CD8-positive, alpha-beta memory T cell (primary cell): Measurements from ENCODE around the gene UBE3B. TPM values are rescaled to one million over a fixed set of nuclear protein-coding genes. Genes with fewer than 3 reads are reported as not detected.

Source experiments
- CTCF ChIA-PET: fragments of 350-600 bp; sonication (Branson Sonifier 250); formaldehyde crosslinking; loops from one replicate; lab custom pipeline; 2021; ENCODE audit warnings: antibody characterized with exemption; lab: Charles Lee
- POLR2A ChIA-PET: fragments of 350-600 bp; sonication (Branson Sonifier 250); formaldehyde crosslinking; loops from one replicate; lab custom pipeline; 2021; ENCODE audit warnings: antibody characterized with exemption; lab: Charles Lee
- DNase-seq, 5 donors: peaks; one replicate each; pipeline versions ENCODE4 v3.0.0 to v3.0.0-alpha.2; 2020 to 2022; ENCODE audit warnings: mixed read lengths in 1 of 5
- H3K27ac ChIP-seq: one replicate; pipeline ENCODE4 v1.7.0; 2013; ENCODE audit warnings: low read depth, mild to moderate bottlenecking, low read length, moderate library complexity
- H3K27me3 ChIP-seq: 2 replicates; pipeline ENCODE4 v1.7.0; 2013; ENCODE audit warnings: low read length, mild to moderate bottlenecking; ENCODE audit not compliant: insufficient read depth, poor library complexity, severe bottlenecking
- H3K36me3 ChIP-seq: 2 replicates; pipeline ENCODE4 v1.7.0; 2013; ENCODE audit warnings: mild to moderate bottlenecking, low read length, moderate library complexity; ENCODE audit not compliant: insufficient read depth
- H3K4me1 ChIP-seq: 2 replicates; pipeline ENCODE4 v1.7.0; 2013; ENCODE audit warnings: mild to moderate bottlenecking, low read length, moderate library complexity; ENCODE audit not compliant: insufficient read depth
- H3K4me3 ChIP-seq: 2 replicates; pipeline ENCODE4 v1.7.0; 2013; ENCODE audit warnings: mild to moderate bottlenecking, low read length
- H3K9me3 ChIP-seq: 2 replicates; pipeline ENCODE4 v1.7.0; 2013; ENCODE audit warnings: mild to moderate bottlenecking, low read length
- H3K27ac Mint-ChIP-seq, 8 donors: one replicate each; pipeline ENCODE4 v1.8.0; 2020 to 2021; ENCODE audit warnings: mixed read lengths in 8 of 8, mild to moderate bottlenecking in 6 of 8, inconsistent platforms in 3 of 8, moderate library complexity in 3 of 8
- H3K27me3 Mint-ChIP-seq, 2 donors: one replicate each; pipeline ENCODE4 v1.8.0; 2020 to 2021; ENCODE audit warnings: mixed read lengths in 2 of 2, mild to moderate bottlenecking in 1 of 2, moderate library complexity in 1 of 2
- H3K36me3 Mint-ChIP-seq, 3 donors: one replicate each; pipeline ENCODE4 v1.8.0; 2020 to 2021; ENCODE audit warnings: mixed read lengths in 3 of 3, inconsistent platforms in 1 of 3, mild to moderate bottlenecking in 1 of 3
- H3K4me1 Mint-ChIP-seq, 3 donors: one replicate each; pipeline ENCODE4 v1.8.0; 2020 to 2021; ENCODE audit warnings: mixed read lengths in 3 of 3, inconsistent platforms in 1 of 3, mild to moderate bottlenecking in 1 of 3
- H3K4me3 Mint-ChIP-seq, 7 donors: one replicate each; pipeline ENCODE4 v1.8.0; 2020 to 2021; ENCODE audit warnings: mixed read lengths in 7 of 7, mild to moderate bottlenecking in 6 of 7, moderate library complexity in 4 of 7, inconsistent platforms in 2 of 7
- H3K9me3 Mint-ChIP-seq, 5 donors: one replicate each; pipeline ENCODE4 v1.8.0; 2020 to 2022; ENCODE audit warnings: mixed read lengths in 5 of 5, mild to moderate bottlenecking in 3 of 5, moderate library complexity in 2 of 5, inconsistent platforms in 1 of 5
- polyA plus RNA-seq: library from polyadenylated mRNA; unstranded; fragments of 300-500 nt; fragmentation: Illumina TruSeq; gene quantifications from one replicate; pipeline ENCODE4 v1.2.3, GENCODE V29; 2021
- total RNA-seq, 2 experiments: library from RNA; stranded (reverse); gene quantifications; one replicate each; pipeline ENCODE4 v1.2.3, GENCODE V29; 2021

The UBE3B gene
- total and polyA plus RNA-seq, 3 experiments from 2014 or later, result 20.8 to 40.2 (median 38.3) TPM

DNA sequence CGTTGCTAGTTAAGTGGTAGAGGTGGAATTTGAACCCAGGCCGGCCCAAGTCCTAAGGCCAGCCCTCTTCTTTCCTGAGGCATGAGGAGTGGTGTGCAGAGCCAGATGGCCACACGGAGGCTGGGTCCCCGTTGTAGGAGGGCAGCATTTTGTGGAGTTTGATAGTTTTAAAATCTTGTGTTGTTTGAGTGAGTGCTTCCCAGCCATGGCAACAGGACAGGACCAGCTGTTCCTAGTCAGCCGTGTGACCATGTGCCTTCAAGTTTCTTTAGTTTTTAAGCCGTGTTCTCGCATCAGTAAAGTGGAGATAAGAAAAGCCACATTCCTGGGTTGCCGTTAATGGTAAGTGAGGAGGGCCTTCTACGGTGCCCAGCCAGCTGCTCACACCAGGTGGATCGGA is 44.4 kb downstream of the UBE3B start:
- Histone ChIP-seq H3K27ac (no peak overlapping the region), H3K4me3 (no peak overlapping the region), H3K4me1 (no peaks in the 10 kb centered on the region), H3K36me3 (peaks cover 58% of the 10 kb centered on the region), H3K9me3 (no peaks in the 10 kb centered on the region), H3K27me3 (no peaks in the 10 kb centered on the region)
- POLR2A ChIA-PET, result no interaction called here
- no peak overlapping the region for H3K4me3 Mint-ChIP-seq
- peaks cover 0 to 5% (median 0%) of the 10 kb centered on the region in 3 donors for H3K4me1 Mint-ChIP-seq
- CTCF ChIA-PET, result no interaction called here
- no peaks in the 10 kb centered on the region for H3K9me3 Mint-ChIP-seq
- H3K27ac Mint-ChIP-seq, result no peak overlapping the region
- H3K36me3 Mint-ChIP-seq, result peaks cover 13 to 97% (median 37%) of the 10 kb centered on the region in 3 donors
- no peak for DNase-seq
- H3K27me3 Mint-ChIP-seq, result peaks cover 0 to 2% of the 10 kb centered on the region in 2 donors

DNA sequence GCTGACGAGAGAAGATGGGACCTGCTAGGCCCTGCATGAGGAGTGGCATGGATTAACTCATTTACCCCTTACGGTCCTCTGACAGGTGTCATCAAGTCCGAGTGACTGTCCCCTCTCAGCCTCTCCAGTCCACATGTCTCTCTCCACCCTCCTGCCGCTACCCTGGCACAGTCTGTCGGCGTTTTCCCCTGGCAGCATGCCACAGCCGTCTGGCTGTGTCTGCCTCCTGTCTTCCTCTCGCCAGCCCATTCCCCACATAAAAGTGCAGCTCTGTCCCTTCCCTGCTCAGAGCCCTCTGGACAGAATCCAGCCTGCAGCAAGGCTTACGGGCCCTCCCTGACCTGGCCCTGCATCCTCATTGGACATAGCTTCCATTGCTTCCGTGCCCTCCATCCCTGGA is 45.6 kb downstream of the UBE3B start:
- H3K27ac ChIP-seq, result no peak overlapping the region
- Mint-ChIP-seq H3K27ac (peak overlapping the region in 1 of 8 donors; percentile 23), H3K9me3 (no peaks in the 10 kb centered on the region), H3K4me1 (peaks cover 0 to 5% (median 0%) of the 10 kb centered on the region in 3 donors), H3K4me3 (no peak overlapping the region), H3K36me3 (peaks cover 12 to 96% (median 31%) of the 10 kb centered on the region in 3 donors), H3K27me3 (peaks cover 0 to 2% of the 10 kb centered on the region in 2 donors)
- no peaks in the 10 kb centered on the region for H3K27me3 ChIP-seq
- H3K9me3 ChIP-seq, result no peaks in the 10 kb centered on the region
- DNase-seq, result no peak
- ChIA-PET CTCF (interaction anchor here (0.8 kb wide), 1 partner anchor 75 kb away, joined by 3 read pairs; no protein-coding TSS in a partner anchor), POLR2A (no interaction called here)
- H3K4me1 ChIP-seq, result no peaks in the 10 kb centered on the region
- H3K4me3 ChIP-seq, result no peak overlapping the region
- H3K36me3 ChIP-seq, result peaks cover 50% of the 10 kb centered on the region

DNA sequence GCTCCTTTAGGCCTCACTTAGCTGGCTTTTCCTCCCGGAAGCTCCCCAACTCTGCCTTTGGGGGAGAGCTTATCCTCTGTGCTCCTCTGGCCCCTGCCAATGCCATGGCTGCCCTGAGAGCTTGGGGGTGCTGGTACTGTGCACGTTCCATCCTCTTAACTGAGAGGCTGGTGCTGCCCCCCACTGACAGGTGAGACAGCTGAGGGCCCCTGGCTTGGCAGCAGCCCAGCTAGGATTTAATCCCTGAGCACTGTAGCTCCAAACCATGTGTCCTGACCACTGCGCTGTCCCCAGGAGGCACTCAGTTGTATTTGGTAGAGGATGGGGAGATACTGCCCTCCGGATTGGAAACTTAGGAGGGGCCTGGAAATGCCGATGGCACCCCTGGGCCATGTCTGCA is 46.1 kb downstream of the UBE3B start:
- DNase-seq, result no peak
- H3K27me3 Mint-ChIP-seq, result peaks cover 0 to 2% of the 10 kb centered on the region in 2 donors
- no peak overlapping the region for H3K27ac Mint-ChIP-seq
- ChIA-PET CTCF (interaction anchor here (0.8 kb wide), 1 partner anchor 74 kb away, joined by 3 read pairs; no protein-coding TSS in a partner anchor), POLR2A (no interaction called here)
- Histone ChIP-seq H3K36me3 (peaks cover 48% of the 10 kb centered on the region), H3K27me3 (no peaks in the 10 kb centered on the region), H3K27ac (no peak overlapping the region), H3K9me3 (no peaks in the 10 kb centered on the region), H3K4me1 (no peaks in the 10 kb centered on the region), H3K4me3 (no peak overlapping the region)
- H3K9me3 Mint-ChIP-seq, result no peaks in the 10 kb centered on the region
- peaks cover 8 to 96% (median 28%) of the 10 kb centered on the region in 3 donors for H3K36me3 Mint-ChIP-seq
- peaks cover 0 to 3% (median 0%) of the 10 kb centered on the region in 3 donors for H3K4me1 Mint-ChIP-seq
- no peak overlapping the region for H3K4me3 Mint-ChIP-seq

DNA sequence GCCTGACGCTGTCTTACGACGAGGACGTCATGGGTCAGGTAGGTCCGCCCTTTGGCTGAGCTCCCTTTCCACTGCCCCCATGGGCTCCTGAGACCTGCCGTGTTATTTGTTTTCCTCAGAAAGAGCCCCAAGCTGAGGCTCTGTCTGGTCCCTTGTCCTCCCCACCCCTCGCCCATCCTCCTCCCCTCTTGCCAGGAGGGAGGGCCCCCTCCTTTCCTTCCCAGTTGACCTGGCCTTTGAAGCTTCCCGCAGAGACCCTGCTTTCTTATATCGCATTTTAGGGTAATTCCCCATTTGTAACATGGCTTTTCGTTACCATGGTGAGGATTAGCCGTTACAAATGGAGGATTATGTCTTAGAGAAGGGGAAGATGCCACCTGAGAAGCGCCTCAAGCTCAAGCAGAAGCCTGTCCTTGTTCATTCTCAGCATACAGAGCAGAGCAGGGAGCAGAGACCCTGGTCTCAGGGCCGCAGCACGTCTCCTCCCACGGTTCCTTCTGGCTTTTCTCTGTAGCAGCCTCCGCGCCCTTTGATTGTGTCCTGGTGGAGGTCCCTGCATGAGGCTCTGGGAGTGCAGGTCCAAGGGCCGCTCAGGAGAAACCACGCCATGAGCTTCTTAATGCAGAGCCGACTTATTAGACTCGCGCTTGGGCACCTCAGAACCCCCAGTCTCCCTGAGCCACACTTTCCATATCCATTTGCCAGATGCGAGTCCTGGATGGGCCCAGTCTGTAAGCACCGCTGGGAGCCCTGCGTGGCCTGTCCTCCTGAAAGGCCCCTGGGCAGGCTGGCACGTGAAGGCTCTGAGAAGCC is 47.2 kb downstream of the UBE3B start:
- Histone ChIP-seq H3K36me3 (peaks cover 37% of the 10 kb centered on the region), H3K4me1 (no peaks in the 10 kb centered on the region), H3K27me3 (no peaks in the 10 kb centered on the region), H3K9me3 (no peaks in the 10 kb centered on the region), H3K27ac (no peak overlapping the region), H3K4me3 (no peak overlapping the region)
- no peaks in the 10 kb centered on the region for H3K4me1 Mint-ChIP-seq
- no peak overlapping the region for H3K4me3 Mint-ChIP-seq
- no peak for DNase-seq
- ChIA-PET POLR2A (no interaction called here), CTCF (interaction anchor here (1.8 kb wide), 1 partner anchor 321 kb away, joined by 4 read pairs; no protein-coding TSS in a partner anchor)
- H3K9me3 Mint-ChIP-seq, result no peaks in the 10 kb centered on the region
- peaks cover 2 to 92% (median 24%) of the 10 kb centered on the region in 3 donors for H3K36me3 Mint-ChIP-seq
- peaks cover 0 to 2% of the 10 kb centered on the region in 2 donors for H3K27me3 Mint-ChIP-seq
- no peak overlapping the region for H3K27ac Mint-ChIP-seq

DNA sequence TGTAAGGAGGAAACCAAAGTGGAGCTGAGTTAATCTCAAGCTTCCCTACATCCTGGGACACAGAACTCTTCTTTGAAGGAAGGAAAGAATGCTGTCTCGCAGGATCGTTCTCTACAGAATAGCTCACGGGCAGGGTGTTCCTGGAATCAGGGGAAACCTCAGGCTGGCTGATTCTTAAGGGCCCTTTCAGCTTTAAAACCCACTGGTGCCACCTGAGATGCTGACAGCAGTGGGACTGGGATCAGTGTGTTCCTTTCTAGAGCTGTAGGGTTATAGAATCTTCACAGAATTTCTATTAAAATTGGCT is 47.8 kb downstream of the UBE3B start:
- no peaks in the 10 kb centered on the region for H3K9me3 Mint-ChIP-seq
- peaks cover 32% of the 10 kb centered on the region for H3K36me3 ChIP-seq
- peaks cover 0 to 2% of the 10 kb centered on the region in 2 donors for H3K27me3 Mint-ChIP-seq
- peaks cover 0 to 92% (median 25%) of the 10 kb centered on the region in 3 donors for H3K36me3 Mint-ChIP-seq
- no peaks in the 10 kb centered on the region for H3K4me1 Mint-ChIP-seq
- POLR2A ChIA-PET, result no interaction called here
- H3K27me3 ChIP-seq, result no peaks in the 10 kb centered on the region
- DNase-seq, result no peak
- H3K27ac Mint-ChIP-seq, result no peak overlapping the region
- H3K27ac ChIP-seq, result no peak overlapping the region
- no peaks in the 10 kb centered on the region for H3K4me1 ChIP-seq
- no peak overlapping the region for H3K4me3 ChIP-seq
- H3K4me3 Mint-ChIP-seq, result no peak overlapping the region
- CTCF ChIA-PET, result interaction anchor here (1.8 kb wide), 1 partner anchor 320 kb away, joined by 4 read pairs; no protein-coding TSS in a partner anchor
- no peaks in the 10 kb centered on the region for H3K9me3 ChIP-seq

DNA sequence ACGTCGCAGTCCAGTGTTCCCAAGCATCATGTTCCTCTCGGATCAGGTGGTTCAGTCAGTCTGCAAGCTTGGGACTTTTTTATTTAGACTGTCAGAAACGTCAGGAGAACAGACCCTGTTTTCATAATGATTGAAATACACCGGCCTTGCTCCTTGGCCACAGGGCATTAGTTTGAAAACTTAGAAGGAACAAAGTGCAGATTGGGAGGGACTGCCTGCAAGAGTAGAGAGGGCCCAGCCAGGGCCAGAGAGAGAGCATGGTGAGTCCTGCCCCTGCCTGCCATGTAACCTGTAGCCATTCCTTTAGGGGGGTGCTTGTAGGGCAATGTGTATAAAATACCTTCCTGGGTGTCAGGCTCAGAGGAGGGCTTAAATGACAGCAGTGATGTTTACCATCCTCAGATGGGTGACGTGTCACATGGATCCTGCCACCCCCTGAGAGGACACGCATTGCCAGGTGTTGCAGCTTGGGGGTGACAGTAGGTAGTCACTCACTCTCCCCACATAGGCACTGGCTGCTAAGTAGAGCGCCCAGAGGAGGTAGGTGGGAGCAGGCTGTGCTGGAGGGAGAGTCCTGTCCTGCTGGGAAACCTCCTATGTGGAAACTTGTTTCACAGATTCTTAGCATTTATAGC is 50.2 kb downstream of the UBE3B start:
- POLR2A ChIA-PET, result no interaction called here
- Histone ChIP-seq H3K27ac (no peak overlapping the region), H3K36me3 (peaks cover 26% of the 10 kb centered on the region), H3K4me1 (no peaks in the 10 kb centered on the region), H3K9me3 (no peaks in the 10 kb centered on the region), H3K4me3 (no peak overlapping the region), H3K27me3 (no peaks in the 10 kb centered on the region)
- no peaks in the 10 kb centered on the region for H3K9me3 Mint-ChIP-seq
- H3K4me3 Mint-ChIP-seq, result no peak overlapping the region
- no peaks in the 10 kb centered on the region for H3K4me1 Mint-ChIP-seq
- no peak for DNase-seq
- H3K27ac Mint-ChIP-seq, result peak overlapping the region in 4 of 8 donors; percentile 6 to 55 (median 22)
- peaks cover 0 to 2% of the 10 kb centered on the region in 2 donors for H3K27me3 Mint-ChIP-seq
- CTCF ChIA-PET, result interaction anchor here (1.1 to 1.3 kb wide), 2 partner anchors 70 to 248 kb away, joined by 3 read pairs; no protein-coding TSS in a partner anchor
- peaks cover 0 to 91% (median 13%) of the 10 kb centered on the region in 3 donors for H3K36me3 Mint-ChIP-seq

DNA sequence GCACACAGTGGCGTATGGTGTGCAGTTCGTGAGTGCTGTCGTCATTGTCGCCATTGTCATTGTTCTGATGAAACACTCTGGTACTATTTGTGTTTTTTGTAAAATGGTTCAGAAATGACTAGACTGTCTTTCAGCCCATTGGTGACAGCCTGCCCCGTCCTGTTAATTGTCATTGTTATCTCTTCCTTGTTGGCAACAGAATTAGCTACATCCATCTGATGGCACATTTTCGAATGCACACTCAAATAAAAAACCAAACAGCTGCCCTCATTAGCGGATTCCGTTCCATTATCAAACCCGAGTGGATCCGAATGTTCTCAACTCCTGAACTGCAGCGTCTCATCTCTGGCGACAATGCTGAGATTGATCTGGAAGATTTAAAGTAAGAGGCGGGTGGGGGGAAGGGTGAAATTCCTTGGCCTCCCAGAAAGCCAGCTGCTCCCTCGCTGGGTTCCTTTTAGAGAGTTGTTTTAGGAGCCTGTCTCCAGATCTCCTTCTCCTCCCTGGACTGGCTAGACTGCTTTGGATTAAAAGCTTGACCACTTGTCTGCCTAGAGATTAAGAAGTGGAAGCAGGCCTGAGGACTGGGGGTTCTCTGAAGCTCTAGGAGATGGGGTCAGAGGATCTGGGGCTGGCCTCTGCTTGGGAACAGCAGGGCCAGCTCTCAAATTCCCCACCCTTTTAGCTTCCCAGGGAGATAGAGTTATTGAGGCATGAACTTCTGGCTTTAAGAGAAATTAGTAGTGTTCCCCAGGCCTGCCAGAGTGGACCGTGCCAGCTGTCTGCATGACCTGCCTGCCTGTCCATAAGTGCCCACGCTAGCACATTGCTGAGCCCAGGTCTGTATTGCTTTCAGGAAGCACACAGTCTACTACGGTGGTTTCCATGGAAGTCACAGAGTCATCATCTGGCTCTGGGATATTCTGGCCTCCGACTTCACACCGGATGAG is 52.5 kb downstream of the UBE3B start:
- Histone ChIP-seq H3K9me3 (no peaks in the 10 kb centered on the region), H3K4me3 (no peak overlapping the region), H3K4me1 (no peaks in the 10 kb centered on the region), H3K27me3 (no peaks in the 10 kb centered on the region), H3K27ac (no peak overlapping the region), H3K36me3 (peaks cover 25% of the 10 kb centered on the region)
- Mint-ChIP-seq H3K4me3 (no peak overlapping the region), H3K9me3 (no peaks in the 10 kb centered on the region), H3K27me3 (peaks cover 0 to under 1% of the 10 kb centered on the region in 2 donors), H3K27ac (no peak overlapping the region), H3K36me3 (peaks cover 0 to 91% (median 13%) of the 10 kb centered on the region in 3 donors), H3K4me1 (no peaks in the 10 kb centered on the region)
- ChIA-PET POLR2A (no interaction called here), CTCF (interaction anchor here (0.7 to 1.1 kb wide), 2 partner anchors 11 to 42 kb away, joined by 3 read pairs; no protein-coding TSS in a partner anchor)
- no peak for DNase-seq
